Keratinocyte (primary cell): ENCODE measurements around the gene ITPR2. TPM values are rescaled to one million over a fixed set of nuclear protein-coding genes. Genes with fewer than 3 reads are reported as not detected.

Experiments used
- DNase-seq: peaks from one replicate; pipeline ENCODE4 v3.0.0-alpha.2; 2011; ENCODE audit warnings: low read depth, missing footprints, low spot score
- FAIRE-seq: peaks from 2 replicates; lab custom pipeline; 2011; peaks lifted over from hg19 to GRCh38; lab: Jason Lieb, UNC
- H2AFZ ChIP-seq: 2 replicates; pipeline ENCODE4 v1.6.0; 2012; ENCODE audit warnings: low read length, control low read depth, inconsistent platforms; ENCODE audit not compliant: control insufficient read depth
- H3K27ac ChIP-seq: 2 replicates; pipeline ENCODE4 v1.5.1; 2011; ENCODE audit warnings: low read length; ENCODE audit not compliant: control insufficient read depth, insufficient read depth
- H3K27me3 ChIP-seq: 3 replicates; pipeline ENCODE4 v1.6.0; 2011; ENCODE audit warnings: low read length; ENCODE audit not compliant: control insufficient read depth, insufficient read depth; ENCODE audit errors: extremely low read depth
- H3K36me3 ChIP-seq, 2 experiments: 2 replicates in 1 of 2; 3 replicates in 1 of 2; pipeline ENCODE4 v1.5.1; 2011; ENCODE audit warnings: low read length in 2 of 2, mild to moderate bottlenecking in 1 of 2; ENCODE audit not compliant: control insufficient read depth in 2 of 2, insufficient read depth in 2 of 2; ENCODE audit errors: extremely low read depth in 1 of 2
- H3K4me1 ChIP-seq: 3 replicates; pipeline ENCODE4 v1.5.1; 2011; ENCODE audit warnings: low read length; ENCODE audit not compliant: control insufficient read depth, insufficient read depth; ENCODE audit errors: extremely low read depth
- H3K4me2 ChIP-seq: 3 replicates; pipeline ENCODE4 v1.6.0; 2011; ENCODE audit warnings: low read depth, low read length; ENCODE audit not compliant: control insufficient read depth, insufficient read depth; ENCODE audit errors: extremely low read depth
- H3K4me3 ChIP-seq, 3 experiments: fragments of 200-600 bp in 1 of 3; sonication (generic) in 1 of 3; 2 replicates in 2 of 3; 3 replicates in 1 of 3; pipeline ENCODE4 v1.5.1; 2011 to 2016; ENCODE audit warnings: low read length in 3 of 3, mild to moderate bottlenecking in 3 of 3, control low read depth in 2 of 3, inconsistent platforms in 1 of 3, low read depth in 1 of 3, mixed read lengths in 1 of 3, mixed run types in 1 of 3, moderate library complexity in 1 of 3; ENCODE audit not compliant: control insufficient read depth in 2 of 3, insufficient read depth in 2 of 3; ENCODE audit errors: extremely low read depth in 1 of 3
- H3K79me2 ChIP-seq: 2 replicates; pipeline ENCODE4 v1.6.0; 2012; ENCODE audit warnings: low read length; ENCODE audit not compliant: control insufficient read depth, insufficient read depth
- H3K9ac ChIP-seq: 3 replicates; pipeline ENCODE4 v1.6.0; 2011; ENCODE audit warnings: low read length; ENCODE audit not compliant: control insufficient read depth, insufficient read depth; ENCODE audit errors: extremely low read depth
- H3K9me1 ChIP-seq: 3 replicates; pipeline ENCODE4 v1.6.0; 2011; ENCODE audit warnings: low read length; ENCODE audit not compliant: control insufficient read depth, insufficient read depth; ENCODE audit errors: extremely low read depth
- H3K9me3 ChIP-seq: 2 replicates; pipeline ENCODE4 v1.5.1; 2012; ENCODE audit warnings: low read depth, low read length; ENCODE audit not compliant: control insufficient read depth
- H4K20me1 ChIP-seq: 3 replicates; pipeline ENCODE4 v1.6.0; 2011; ENCODE audit warnings: low read length; ENCODE audit not compliant: control insufficient read depth, insufficient read depth; ENCODE audit errors: extremely low read depth
- EZH2 ChIP-seq: IDR thresholded peaks from one replicate; pipeline ENCODE4 v1.6.1; 2012; ENCODE audit warnings: inconsistent platforms, mild to moderate bottlenecking, low read length, moderate library complexity
- dilution Hi-C: fragments of 300-500 bp; cut with MboI; formaldehyde crosslinking; loops from one replicate; pipeline ENCODE4 v1.7.0; 2020; ENCODE audit warnings: low sequenced_read_pairs; ENCODE audit not compliant: extremely low pct_ligation_motif_present
- polyA plus RNA-seq, 5 experiments: library from polyadenylated mRNA; depleted of rRNA in 3 of 5; stranded (reverse) in 3 of 5; stranded (forward) in 1 of 5; unstranded in 1 of 5; fragments of >200 nt; gene quantifications; 1 replicate in 1 of 5; 2 replicates in 3 of 5; 3 replicates in 1 of 5; pipeline versions ENCODE4 v1.2.1 to v1.2.3, GENCODE V29; 2011 to 2012; ENCODE audit warnings: missing spikeins in 2 of 5, low read depth in 1 of 5, low replicate concordance in 1 of 5
- TF ChIP-seq, protein P1 (sequence below), 3 experiments: IDR thresholded peaks in 1 of 3; conservative IDR thresholded peaks in 1 of 3; optimal IDR thresholded peaks in 1 of 3; 2 replicates in 2 of 3; 3 replicates in 1 of 3; pipeline versions ENCODE3 to v1.5.1; 2011; ENCODE audit warnings: low read length in 3 of 3, mild to moderate bottlenecking in 3 of 3, moderate library complexity in 2 of 3, control low read depth in 1 of 3, inconsistent platforms in 1 of 3; ENCODE audit not compliant: insufficient read depth in 2 of 3; ENCODE audit errors: extremely low read depth in 1 of 3

The ITPR2 gene
- polyA plus RNA-seq, 1 donor (not counting 4 experiments of a cell fraction or from before 2014, with no cell fraction given): 7.6 TPM

DNA sequence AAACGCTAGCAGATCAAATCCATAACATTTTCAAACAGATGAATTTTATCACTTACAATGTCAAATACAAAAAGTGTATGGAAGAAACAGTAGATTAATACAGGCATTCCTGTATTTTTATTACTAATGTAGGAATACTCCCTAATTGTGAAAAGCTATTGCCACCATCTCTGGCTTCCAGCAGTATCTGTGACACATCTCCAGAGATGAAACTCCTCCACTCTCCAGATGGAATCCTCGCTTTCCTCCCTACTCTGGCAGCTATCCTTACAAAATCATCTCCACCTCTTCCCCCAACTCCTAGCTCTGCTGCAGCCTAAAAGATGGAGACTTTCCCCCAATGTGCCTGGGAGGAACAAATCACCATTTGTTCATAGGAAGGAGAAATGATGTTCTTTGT is 426.2 kb downstream of the ITPR2 start:
- Histone ChIP-seq H3K79me2 (no peaks in the 10 kb centered on the region), H3K27me3 (no peaks in the 10 kb centered on the region), H3K9me3 (no peaks in the 10 kb centered on the region), H3K4me2 (no peak overlapping the region), H3K27ac (no peak overlapping the region), H2AFZ (no peak overlapping the region), H3K9me1 (no peaks in the 10 kb centered on the region), H3K4me3 (no peak overlapping the region), H3K4me1 (peaks cover 14% of the 10 kb centered on the region), H4K20me1 (no peaks in the 10 kb centered on the region), H3K9ac (no peak overlapping the region), H3K36me3 (peaks cover 0 to 2% of the 10 kb centered on the region in 2 experiments)
- DNase-seq: no peak
- dilution Hi-C loops: no loop called here
- FAIRE-seq: no peak
- TF ChIP-seq EZH2: no peak
- TF ChIP-seq, protein P1, sequence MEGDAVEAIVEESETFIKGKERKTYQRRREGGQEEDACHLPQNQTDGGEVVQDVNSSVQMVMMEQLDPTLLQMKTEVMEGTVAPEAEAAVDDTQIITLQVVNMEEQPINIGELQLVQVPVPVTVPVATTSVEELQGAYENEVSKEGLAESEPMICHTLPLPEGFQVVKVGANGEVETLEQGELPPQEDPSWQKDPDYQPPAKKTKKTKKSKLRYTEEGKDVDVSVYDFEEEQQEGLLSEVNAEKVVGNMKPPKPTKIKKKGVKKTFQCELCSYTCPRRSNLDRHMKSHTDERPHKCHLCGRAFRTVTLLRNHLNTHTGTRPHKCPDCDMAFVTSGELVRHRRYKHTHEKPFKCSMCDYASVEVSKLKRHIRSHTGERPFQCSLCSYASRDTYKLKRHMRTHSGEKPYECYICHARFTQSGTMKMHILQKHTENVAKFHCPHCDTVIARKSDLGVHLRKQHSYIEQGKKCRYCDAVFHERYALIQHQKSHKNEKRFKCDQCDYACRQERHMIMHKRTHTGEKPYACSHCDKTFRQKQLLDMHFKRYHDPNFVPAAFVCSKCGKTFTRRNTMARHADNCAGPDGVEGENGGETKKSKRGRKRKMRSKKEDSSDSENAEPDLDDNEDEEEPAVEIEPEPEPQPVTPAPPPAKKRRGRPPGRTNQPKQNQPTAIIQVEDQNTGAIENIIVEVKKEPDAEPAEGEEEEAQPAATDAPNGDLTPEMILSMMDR (optimal IDR thresholded peaks at IDR 0.05 in 1 of 3, IDR thresholded peaks at IDR 0.05 in 1 of 3, conservative IDR thresholded peaks at IDR 0.05 in 1 of 3; ENCODE audit: extremely low read depth in 1 of 3, insufficient read depth in 2 of 3, low read length in 3 of 3): no peak

DNA sequence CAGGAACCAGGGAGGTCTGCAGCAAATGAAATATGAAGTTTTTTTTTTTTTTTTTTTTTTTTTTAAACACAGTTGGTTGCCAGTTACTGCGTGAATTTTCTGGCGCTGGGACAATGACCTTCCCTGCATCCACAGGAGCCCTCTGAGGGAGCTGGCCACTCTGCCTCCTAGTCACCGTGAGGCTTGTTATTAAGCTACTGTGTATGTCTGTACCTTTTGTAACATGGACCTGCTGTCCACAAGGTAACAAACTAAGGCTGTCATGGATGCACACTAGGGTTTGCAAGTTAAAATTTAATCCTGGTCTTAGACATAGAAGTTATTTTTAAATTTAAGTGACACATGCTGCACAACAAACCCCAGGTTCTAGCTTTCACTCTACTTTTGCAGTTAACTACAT is 426.6 kb downstream of the ITPR2 start:
- no peak overlapping the region for H3K4me2 ChIP-seq
- H3K27me3 ChIP-seq: no peaks in the 10 kb centered on the region
- no peaks in the 10 kb centered on the region for H3K9me1 ChIP-seq
- H4K20me1 ChIP-seq: no peaks in the 10 kb centered on the region
- peaks cover 14% of the 10 kb centered on the region for H3K4me1 ChIP-seq
- dilution Hi-C loops: no loop called here
- peaks cover 0 to 2% of the 10 kb centered on the region in 2 experiments for H3K36me3 ChIP-seq
- TF ChIP-seq, protein P1 (optimal IDR thresholded peaks at IDR 0.05 in 1 of 3, IDR thresholded peaks at IDR 0.05 in 1 of 3, conservative IDR thresholded peaks at IDR 0.05 in 1 of 3; ENCODE audit: extremely low read depth in 1 of 3, insufficient read depth in 2 of 3, low read length in 3 of 3): no peak
- TF ChIP-seq EZH2: no peak
- no peaks in the 10 kb centered on the region for H3K9me3 ChIP-seq
- FAIRE-seq: no peak
- DNase-seq: no peak
- H2AFZ ChIP-seq: no peak overlapping the region
- no peak overlapping the region for H3K4me3 ChIP-seq
- H3K79me2 ChIP-seq: no peaks in the 10 kb centered on the region
- H3K27ac ChIP-seq: no peak overlapping the region
- no peak overlapping the region for H3K9ac ChIP-seq
